DMS153 treated with DMSO at 0.1 percent for 48 hours (cell line): Measurements from ENCODE around the gene TMEM187.
"Not testable (repeated sequence)": the region's sequence is repeated elsewhere in the genome, so short reads cannot be mapped to it uniquely, and the experiment has no call there.

Source experiments
- DNase-seq: peaks from one replicate; lab custom pipeline; 2025; ENCODE audit not compliant: unreplicated experiment; lab: John Stamatoyannopoulos, UW

The TMEM187 gene

DNA sequence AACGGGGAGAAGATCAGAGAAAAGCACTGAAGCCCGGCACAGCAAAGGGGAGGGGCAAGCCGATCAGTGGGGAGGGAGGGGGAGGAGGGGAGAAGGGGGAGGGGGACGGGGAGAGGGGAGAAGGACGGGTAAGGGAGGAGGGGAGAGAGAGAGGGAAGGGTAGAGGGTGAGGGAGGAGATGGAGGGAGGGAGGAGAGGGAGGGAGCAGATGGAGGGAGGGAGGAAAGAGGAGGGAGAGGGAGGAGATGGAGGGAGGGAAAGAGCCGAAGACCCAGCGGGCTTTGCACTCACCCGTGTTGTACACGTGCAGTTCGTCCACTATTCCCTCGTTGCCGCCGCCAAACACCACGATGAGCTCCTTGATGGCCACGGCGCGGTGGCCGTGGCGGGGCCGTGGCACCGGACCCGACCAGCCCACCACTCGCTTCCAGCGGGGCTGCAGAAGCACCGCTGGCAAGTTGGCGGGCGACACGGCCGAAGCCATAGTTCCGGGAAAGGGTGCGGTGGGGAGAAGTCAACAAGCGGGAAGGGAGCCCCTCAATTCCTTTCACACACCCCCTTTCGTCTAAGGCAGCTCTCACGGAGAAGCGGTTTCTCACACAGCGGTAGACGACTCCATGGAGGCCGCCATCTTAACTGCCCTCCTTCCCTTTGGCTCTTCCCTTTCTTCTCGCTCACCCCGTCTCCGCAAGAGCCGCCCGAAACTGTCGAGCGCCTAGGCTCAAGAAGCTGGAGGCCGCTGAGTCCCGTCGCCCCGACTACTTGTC is 2.0 kb upstream of the TMEM187 start:
- peak; percentile 42 for DNase-seq

DNA sequence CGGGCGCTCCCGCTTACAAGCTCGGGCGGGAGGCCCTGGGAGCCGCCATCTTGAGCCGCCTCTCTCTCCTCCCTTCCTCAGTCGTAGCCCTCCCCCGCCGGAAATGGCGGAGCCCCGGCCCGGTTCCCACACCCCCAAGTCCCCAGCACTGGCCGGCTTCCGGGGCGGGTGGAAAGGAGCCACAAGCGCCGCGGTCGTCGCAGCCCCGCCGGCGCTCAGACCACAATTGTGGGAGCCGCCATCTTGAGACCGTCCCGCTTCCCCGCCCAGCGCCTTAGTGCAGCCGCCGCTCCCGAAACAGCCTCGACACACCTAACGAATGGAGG is 1.5 kb upstream of the TMEM187 start:
- peak; percentile 64 for DNase-seq

DNA sequence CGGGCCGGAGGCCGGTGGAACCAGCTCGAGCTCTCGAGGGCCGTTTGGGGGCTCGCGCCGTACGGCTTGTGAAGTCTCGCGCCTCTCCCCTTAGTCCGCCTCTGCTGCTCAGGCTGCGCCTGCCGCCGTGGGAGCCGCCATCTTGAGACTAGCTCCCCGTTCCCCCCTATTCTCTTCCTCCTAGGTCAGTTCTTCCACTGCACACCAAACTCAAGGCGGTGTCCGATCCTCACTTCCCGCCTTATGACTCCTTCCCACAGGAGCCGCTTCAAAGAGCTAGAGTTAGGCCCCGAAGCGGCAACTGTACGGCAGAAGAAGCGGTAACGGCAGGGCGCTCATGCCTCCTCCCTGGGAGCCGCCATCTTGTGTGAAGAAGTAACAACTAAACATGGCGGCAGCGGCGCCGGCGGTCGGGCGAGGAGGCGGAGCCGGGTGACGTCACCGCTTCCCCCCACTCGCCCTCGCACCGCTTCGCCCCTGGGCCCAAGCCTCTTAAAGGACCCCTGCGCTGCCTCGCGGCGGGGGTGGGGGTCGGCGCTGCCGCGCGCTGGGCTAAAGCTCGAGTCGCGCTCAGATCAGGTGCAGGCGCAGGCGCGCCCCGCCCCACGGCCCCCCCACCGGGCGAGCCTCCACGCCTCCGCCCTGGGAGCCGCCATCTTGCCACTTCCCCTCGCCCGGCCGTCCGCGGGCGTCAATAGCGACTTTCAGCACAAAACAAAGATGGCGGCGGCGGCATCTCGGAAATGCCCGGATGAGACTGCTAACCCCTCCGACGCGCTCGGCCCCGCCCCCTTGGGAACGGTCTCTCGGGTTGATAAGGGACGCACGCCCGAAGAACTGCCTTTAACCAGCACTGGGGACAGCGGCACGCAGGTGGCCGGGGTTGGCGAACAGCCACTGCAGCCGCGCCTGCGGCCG is 845 bp upstream of the TMEM187 start, which contains the start of gene HCFC1:
Gene HCFC1, minus strand, starts transcription at position 369 of the 918 bp plus-strand sequence. CDS start 978 bp downstream, outside the sequence.
- DNase-seq, result peak; percentile 92

DNA sequence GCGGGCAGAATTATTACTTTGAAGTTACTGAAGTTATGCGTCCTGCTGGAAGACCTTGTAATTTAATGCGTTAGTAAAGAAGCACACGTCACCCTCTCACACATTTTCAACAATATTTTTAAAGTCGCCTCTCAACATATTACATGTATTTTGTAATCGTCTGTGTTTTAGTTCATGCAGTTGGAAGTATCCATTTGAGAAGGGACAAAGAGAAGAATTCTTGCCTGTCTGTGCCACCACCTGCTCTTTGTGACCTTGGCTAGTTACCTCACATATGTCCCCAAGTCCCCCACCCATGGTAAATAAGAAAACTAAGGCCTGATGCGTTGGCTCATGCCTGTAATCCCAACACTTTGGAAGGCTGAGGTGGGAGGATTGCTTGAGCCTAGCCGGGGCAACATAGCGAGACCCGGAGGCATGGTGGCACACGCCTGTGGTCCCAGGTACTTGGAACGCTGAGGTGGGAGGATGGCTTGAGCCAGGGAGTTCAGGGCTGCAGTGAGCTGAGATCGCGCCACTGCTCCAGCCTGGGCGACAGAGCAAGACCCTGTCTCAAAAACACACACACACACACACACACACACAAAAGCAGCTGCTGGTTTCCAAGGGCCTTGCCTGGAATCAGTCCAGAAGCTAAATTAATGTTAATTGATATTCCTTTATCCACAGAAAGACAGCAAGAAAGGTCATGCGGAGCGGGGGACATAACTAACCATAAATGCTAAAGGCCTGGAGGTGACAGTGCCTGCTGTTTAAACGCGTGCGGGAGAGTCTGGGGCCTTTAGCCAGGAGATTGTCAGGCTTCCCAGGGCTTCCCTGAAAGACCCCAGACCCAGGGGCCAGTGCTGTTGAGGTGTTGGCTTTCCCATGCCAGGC is 811 bp downstream of the TMEM187 start:
- DNase-seq, result peak; percentile 43

DNA sequence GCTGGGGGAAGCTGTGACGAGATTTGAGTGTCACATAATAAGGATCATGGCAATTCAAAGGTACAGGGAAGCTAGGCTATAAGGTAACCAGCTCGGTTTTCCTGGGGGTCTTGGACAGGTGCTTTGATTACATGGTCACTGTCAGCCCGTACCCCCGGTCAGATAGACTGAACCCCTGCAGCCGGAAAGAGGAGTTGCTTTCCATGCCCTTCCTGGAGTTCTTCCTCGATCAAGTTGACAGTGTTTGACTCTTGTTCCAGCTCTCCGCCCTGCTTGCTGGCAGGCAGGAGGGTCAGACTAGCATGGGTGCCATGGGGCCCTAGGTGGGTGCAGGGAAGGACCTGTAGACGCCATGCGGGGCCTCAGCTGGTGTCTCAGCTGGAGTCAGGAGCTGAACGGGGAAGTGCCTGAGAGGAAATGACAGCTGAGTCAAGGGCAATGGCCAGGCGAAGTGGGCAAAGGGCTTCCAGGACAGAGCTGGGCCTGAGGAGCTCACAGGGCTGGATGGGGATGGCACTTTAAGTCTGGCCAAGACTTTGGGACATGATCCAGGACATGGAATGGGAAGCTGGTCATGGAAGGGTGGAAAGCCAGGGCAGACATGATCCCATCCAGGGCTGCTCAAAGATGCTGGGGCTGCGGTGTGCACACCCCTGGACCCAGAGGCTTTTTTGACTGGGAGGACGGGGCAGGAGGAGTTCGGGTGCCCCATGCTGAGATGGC is 1.6 kb downstream of the TMEM187 start:
- DNase-seq, result no peak

DNA sequence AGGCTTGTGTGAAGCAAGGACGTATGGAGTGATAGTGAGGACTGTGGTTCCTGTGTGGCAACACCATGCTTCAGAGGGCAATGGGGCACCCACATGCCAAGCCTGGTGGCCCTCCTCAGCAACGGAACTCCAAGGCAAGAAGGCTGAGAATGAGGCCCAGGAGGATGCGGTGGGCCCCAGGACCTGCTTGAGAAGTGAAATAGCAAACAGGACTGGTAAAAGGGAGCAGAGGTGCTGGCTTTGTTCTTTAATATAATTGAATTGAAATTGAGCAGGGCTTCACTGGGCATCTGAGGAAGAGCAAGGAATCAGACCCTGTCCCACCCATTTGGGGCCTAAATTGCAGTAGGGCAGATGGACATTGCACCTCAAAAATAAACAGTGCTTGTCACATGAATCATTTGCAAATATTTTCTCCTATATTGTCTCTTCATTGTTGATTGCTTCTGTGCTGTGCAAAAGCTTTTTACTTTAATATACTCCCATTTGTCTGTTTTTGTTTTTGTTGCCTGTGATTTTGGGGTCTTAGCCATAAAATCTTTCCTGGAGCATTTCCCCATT is 2.3 kb downstream of the TMEM187 start:
- DNase-seq, result no peak

DNA sequence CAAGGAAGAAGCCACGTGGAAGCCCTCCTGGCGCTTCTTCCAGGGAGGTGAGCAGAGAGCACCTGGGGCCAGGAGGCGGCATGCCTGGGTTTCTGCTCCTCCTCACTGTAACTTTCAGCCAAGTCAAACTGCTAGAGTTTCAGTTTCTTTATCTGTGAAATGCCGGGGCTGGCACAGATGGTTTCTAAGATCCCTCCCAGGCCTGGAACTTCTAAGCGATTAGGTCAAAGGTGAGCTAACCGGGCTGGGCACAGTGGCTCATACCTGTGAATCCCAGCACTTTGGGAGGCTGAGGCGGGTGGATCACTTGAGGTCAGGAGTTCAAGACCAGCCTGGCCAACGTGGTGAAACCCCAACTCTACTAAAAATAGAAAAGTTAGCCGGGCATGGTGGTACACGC is 7.8 kb downstream of the TMEM187 start:
- DNase-seq, result not testable (repeated sequence)

DNA sequence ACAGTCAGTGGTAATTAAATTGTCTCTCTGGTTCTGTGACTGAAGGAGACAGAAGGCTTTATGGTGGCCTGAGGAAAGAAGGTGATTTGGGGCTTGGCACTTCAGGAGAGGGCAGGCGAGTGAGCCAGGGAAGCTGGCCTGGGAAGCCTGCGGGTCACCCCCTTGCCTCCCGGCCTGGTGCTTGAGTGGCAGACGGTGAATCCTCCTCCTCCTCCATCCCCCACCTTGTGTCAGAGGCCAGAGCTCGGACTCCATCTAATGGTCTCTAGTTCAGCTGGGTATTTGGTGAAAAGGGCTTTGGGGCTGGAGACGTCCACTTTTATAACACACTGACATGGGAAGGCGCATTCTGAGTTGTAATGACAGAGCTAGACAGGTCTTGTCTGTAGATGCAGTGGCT is 8.7 kb downstream of the TMEM187 start:
- no peak for DNase-seq

DNA sequence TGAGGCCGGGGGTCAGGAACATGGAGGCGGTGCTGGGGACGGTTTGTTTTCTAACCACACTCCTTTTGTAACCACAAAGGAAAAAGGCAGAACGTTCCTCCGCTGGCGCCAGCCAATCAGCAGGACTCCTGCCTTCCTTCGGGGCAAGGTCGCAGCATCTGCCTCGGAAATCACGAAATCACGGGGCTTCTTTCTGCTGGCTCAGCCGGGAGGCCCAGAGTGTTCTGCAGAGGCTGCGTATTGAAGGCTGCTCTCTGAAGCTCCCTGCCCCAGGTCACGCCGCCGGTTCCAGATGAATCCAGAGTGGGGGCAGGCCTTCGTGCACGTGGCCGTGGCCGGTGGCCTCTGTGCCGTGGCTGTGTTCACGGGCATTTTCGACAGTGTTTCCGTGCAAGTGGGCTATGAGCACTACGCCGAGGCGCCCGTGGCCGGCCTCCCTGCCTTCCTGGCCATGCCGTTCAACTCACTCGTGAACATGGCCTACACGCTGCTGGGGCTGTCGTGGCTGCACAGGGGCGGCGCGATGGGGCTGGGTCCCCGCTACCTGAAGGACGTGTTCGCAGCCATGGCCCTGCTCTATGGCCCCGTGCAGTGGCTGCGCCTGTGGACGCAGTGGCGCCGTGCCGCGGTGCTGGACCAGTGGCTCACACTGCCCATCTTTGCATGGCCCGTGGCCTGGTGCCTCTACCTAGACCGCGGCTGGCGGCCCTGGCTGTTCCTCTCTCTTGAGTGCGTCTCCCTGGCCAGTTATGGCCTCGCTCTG is 9.4 kb downstream of the TMEM187 start:
- no peak for DNase-seq

DNA sequence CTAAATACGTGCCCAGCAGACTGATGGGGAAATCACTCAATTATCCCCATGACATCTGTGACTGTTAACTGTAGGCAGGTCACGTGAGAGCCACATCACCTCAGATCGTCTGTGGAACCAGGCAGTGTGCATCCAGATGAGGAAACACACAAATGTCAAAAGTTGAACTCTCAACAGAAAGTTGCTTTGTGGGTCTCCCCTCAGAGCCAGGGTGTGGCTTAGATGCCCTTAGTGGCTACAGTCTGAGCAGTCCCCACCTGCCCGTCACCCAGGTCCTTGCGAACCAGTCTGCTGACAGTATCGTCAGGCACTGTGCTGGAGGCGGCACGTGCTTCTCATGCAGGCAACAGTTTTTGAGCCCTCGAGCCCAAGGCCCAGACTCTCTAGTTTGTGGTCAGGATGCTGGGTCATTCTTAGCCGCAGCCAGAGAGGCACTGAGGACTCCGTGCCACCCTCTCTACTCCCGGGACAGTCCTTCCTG is 10.8 kb downstream of the TMEM187 start:
- no peak for DNase-seq

DNA sequence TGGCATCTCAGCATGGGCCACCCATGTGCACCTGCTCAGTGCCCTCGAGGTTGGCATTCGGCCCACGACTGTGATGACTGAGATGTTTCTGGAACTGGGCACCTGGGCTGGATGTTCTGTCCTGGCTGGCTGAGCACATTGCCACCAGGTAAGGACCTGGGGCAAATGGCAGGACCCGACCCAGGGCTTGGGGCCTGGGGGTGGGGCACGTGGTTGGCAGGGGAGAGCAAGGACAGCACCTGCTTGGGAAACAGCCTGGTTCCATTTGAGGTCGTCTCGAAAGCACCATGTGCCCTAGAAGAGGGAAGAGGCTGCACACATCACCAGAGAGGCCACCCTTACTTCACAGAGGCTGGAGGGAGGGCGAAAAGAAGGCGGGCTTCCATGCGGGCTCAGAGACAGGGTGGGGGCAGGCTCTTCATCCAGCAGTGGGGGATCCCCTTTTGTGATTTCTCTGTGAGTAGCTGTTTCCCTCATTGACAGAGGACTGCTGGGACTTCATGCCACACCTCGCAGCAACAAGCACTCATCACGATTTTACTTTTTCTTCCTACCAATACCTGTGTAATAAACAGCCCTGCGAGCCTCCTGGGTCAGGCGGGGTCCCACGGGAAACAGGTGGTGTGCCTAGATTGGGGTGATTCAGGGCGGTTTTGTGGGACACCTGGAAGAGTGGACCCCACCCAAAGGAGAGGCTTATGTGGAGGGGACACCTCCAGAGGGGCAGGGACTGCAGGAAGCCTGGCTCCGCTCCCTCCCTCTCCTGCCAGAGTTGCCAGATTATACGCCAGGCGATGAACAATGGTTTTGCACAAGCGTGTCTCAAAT is 12.0 kb downstream of the TMEM187 start:
- DNase-seq, result no peak

DNA sequence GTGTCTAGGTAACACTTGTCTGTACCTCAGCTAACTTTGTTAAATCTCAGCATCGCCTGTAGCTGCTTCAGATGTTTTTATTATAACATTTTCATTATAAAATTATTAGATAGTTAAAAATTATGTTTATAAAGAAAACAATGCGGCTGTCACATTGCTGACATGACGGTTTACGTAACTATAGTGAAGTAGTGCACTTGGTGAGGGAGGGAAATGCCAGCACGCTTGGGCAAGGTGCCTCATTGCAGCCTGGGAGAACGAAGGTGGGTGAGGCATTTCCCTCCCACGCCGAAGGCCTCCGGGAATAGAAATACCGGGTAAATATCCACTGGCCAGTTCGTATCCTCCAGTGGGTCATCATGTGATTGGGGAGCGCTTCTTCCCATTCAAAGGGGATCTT is 15.9 kb downstream of the TMEM187 start:
- DNase-seq, result no peak

DNA sequence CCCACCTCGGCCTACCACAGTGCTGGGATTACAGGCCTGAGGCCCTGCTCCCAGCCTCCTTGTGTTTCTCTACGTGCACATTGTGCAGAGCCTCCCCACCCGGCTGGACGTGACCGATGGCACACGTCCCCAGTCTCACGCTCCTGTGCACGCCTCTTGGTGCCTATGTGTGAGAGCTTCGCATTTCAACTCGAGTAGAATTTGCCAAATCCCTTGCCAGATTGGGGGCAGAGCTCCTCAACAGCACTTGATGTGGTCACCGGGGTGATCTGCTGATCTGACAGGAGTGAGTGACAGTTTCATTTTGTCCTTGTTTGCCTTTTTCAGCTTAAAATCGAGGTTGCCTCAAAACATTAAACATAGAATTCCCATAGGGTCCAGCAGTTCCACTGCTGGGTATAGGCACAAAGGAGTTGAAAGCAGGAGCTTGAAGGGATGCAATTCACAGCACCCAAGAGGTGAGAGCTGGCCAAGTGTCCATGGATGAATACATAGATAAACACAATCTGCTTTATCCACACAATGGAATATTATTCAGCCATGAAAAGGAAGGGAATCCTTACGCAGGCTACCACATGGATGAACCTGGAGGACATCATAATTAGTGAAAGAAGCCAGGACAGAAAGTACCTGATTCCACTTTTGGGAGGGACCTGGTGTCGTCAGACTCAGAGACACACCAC is 17.6 kb downstream of the TMEM187 start:
- no peak for DNase-seq

DNA sequence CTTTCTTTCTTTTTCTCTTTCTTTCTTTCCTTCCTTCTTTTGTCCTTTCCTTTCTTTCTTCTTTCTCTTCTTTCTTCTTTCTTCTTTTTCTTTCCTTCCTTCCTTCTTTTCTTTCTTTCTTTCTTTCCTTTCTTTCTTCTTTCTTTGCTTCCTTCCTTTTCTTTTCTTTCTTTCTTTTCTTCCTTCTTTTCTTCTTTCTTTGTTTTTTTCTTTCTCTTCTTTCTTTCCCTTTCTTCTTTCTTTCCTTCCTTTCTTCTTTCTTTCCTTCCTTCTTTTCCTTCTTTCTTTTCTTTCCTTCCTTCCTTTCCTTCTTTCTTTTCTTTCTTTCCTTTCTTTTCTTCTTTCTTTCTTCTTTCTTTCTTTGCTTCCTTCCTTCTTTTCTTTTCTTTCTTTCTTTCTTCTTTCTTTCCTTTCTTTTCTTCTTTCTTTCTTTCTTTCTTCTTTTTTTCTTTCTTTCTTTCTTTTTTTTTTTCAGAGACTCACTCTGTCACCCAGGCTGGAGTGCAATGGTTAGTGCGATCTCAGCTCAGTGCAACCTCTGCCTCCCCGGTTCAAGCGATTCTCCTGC is 18.5 kb downstream of the TMEM187 start:
- DNase-seq, result no peak

DNA sequence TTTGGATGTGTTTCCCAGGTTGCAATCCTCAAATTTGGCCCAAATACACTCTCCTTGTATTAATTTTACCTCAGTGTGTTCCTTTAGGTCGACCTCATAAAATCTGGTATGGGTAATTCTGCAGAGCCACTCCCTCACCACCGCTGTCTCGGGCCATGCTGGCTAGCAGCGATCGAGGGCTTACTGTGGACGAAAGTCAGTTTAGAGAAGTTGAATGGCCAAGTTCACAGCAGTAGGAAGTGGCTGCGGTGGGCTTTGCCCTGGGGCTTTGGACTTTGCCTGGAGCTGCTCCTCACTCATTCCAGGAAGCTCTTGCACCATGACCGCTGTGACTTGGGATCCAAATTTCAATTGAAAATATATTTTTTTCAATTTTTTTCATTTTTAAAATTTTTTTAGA is 19.6 kb downstream of the TMEM187 start:
- no peak for DNase-seq

DNA sequence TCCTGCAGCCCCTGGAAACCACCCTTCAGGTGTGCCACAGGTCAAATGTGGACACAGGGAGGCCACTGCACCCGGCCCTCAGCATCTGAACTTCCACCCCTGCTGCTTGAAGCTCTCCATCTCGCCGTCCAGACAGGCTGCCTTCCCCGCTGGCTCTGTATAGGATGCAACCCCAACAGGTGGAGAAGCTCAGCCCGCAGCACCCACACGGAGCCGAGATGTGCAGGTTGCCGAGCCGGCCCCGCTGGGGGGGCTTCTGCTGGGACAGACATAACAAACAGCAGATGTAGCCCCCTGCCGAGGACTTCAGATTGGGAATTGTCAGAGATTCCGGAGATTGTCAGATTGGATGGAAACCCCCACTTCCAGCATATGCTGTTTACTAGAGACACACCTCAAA is 20.5 kb downstream of the TMEM187 start:
- DNase-seq, result no peak

DNA sequence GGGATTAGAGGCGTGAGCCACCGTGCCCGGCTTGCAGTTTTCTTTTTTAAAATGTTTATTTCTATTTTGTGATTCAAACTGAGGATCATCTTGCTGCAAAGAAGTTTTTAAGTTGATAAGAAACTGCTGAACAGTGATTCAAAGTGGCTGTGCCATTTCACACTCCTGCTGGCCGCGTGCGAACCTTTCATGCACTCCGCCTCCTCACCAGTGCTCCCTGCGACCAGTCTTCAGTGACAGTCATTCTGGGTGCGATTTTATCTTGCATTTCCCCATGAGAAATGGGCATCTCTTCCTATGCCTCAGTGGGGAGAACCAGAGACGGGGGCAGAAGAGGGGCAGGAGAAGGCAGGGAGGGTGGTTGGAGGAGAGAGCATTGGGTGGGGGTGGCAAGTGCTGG is 21.4 kb downstream of the TMEM187 start:
- DNase-seq, result no peak

DNA sequence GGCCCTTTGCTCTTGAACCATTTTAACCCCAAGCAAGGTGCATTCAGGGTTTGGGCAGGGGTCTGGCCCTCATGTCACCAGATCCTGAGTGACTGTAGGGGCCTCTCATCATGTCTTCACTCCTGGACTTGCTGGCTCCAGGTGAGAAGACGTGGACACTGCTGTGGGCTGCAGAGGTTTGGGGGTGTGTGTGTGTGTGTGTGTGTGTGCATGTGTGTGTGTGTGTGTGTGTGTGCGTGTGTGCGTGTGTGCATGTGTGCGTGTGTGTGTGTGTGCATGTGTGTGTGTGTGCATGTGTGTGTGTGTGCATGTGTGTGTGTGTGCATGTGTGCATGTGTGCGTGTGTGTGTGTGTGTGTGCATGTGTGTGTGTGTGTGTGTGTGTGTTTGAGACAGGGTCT is 21.8 kb downstream of the TMEM187 start:
- DNase-seq, result not testable (repeated sequence)
